Measurements from ENCODE around the gene MTA2. TPM values are rescaled to one million over a fixed set of nuclear protein-coding genes. Genes with fewer than 3 reads are reported as not detected.
A peak's percentile ranks its signal among the peaks of the same experiment; 100 is the strongest.
"Not testable (repeated sequence)": the region's sequence is repeated elsewhere in the genome, so short reads cannot be mapped to it uniquely, and the experiment has no call there.

MTA2 gene
- total RNA-seq, 1 donor from 2014 or later, result 224 TPM

GRCh38 chr11:62599069-62599696 lies 2.5 kb downstream of the MTA2 start:
- Mint-ChIP-seq H3K4me3 (peak overlapping the region; percentile 95), H3K27me3 (ENCODE audit: insufficient read depth) (no peaks in the 10 kb centered on the region), H3K9me3 (no peaks in the 10 kb centered on the region), H3K4me1 (ENCODE audit: low read depth) (peaks cover 68% of the 10 kb centered on the region), H3K36me3 (ENCODE audit: low read depth) (peaks cover 78% of the 10 kb centered on the region), H3K27ac (peak overlapping the region; percentile 89)
- DNase-seq (ENCODE audit: low spot score), result peak; percentile 96
- intact Hi-C loops (cut with micrococcal nuclease), result loop anchor here (1.0 to 2.0 kb wide), 8 partner anchors 8 to 282 kb away; partner anchors contain the start of genes EEF1G, EML3, GANAB and SLC3A2

- H3K27me3 Mint-ChIP-seq (ENCODE audit: insufficient read depth), result no peaks in the 10 kb centered on the region
- no peak overlapping the region for H3K4me3 Mint-ChIP-seq
- peak overlapping the region; percentile 11 for H3K27ac Mint-ChIP-seq
- DNase-seq (ENCODE audit: low spot score), result no peak
- intact Hi-C loops (cut with micrococcal nuclease), result no loop called here
- peaks cover 68% of the 10 kb centered on the region for H3K4me1 Mint-ChIP-seq (ENCODE audit: low read depth)
- no peaks in the 10 kb centered on the region for H3K9me3 Mint-ChIP-seq
- peaks cover 70% of the 10 kb centered on the region for H3K36me3 Mint-ChIP-seq (ENCODE audit: low read depth)
Measured at GRCh38 chr11:62595124-62595523, 6.5 kb downstream of the MTA2 start.

- H3K9me3 Mint-ChIP-seq, result no peaks in the 10 kb centered on the region
- intact Hi-C loops (cut with micrococcal nuclease), result loop anchor here (1.0 to 5.0 kb wide), 3 partner anchors 101 to 1649 kb away; partner anchors contain the start of gene FKBP2
- H3K36me3 Mint-ChIP-seq (ENCODE audit: low read depth), result peaks cover 55% of the 10 kb centered on the region
- peak; percentile 74 for DNase-seq (ENCODE audit: low spot score)
- H3K4me1 Mint-ChIP-seq (ENCODE audit: low read depth), result peaks cover 59% of the 10 kb centered on the region
- H3K27ac Mint-ChIP-seq, result peak overlapping the region; percentile 93
- no peaks in the 10 kb centered on the region for H3K27me3 Mint-ChIP-seq (ENCODE audit: insufficient read depth)
- peak overlapping the region; percentile 78 for H3K4me3 Mint-ChIP-seq
Measured at GRCh38 chr11:62593434-62594044, 8.1 kb downstream of the MTA2 start.

- Mint-ChIP-seq H3K9me3 (no peaks in the 10 kb centered on the region), H3K27ac (peak overlapping the region; percentile 91), H3K36me3 (ENCODE audit: low read depth) (peaks cover 51% of the 10 kb centered on the region), H3K4me3 (peak overlapping the region; percentile 99), H3K4me1 (ENCODE audit: low read depth) (peaks cover 53% of the 10 kb centered on the region), H3K27me3 (ENCODE audit: insufficient read depth) (no peaks in the 10 kb centered on the region)
- DNase-seq (ENCODE audit: low spot score), result no peak
- intact Hi-C loops (cut with micrococcal nuclease), result loop anchor here (1.0 to 5.0 kb wide), 3 partner anchors 101 to 1649 kb away; partner anchors contain the start of gene FKBP2
Measured at GRCh38 chr11:62592989-62593421, 8.7 kb downstream of the MTA2 start.

- Mint-ChIP-seq H3K9me3 (no peaks in the 10 kb centered on the region), H3K27ac (peak overlapping the region; percentile 91), H3K4me1 (ENCODE audit: low read depth) (peaks cover 48% of the 10 kb centered on the region), H3K36me3 (ENCODE audit: low read depth) (peaks cover 47% of the 10 kb centered on the region), H3K27me3 (ENCODE audit: insufficient read depth) (no peaks in the 10 kb centered on the region), H3K4me3 (peak overlapping the region; percentile 99)
- intact Hi-C loops (cut with micrococcal nuclease), result loop anchor here (2.0 to 5.0 kb wide), 2 partner anchors 271 to 1650 kb away; partner anchors contain the start of gene FKBP2
- DNase-seq (ENCODE audit: low spot score), result no peak
Measured at GRCh38 chr11:62592146-62592815, 9.4 kb downstream of the MTA2 start.

- Mint-ChIP-seq H3K4me1 (ENCODE audit: low read depth) (peaks cover 48% of the 10 kb centered on the region), H3K36me3 (ENCODE audit: low read depth) (peaks cover 44% of the 10 kb centered on the region), H3K27me3 (ENCODE audit: insufficient read depth) (no peaks in the 10 kb centered on the region), H3K27ac (peak within 1 kb of the TSS; percentile 91), H3K4me3 (peak within 1 kb of the TSS; percentile 99), H3K9me3 (no peaks in the 10 kb centered on the region)
- intact Hi-C loops (cut with micrococcal nuclease), result loop anchor here (1.0 to 5.0 kb wide), 17 partner anchors 8 to 1651 kb away; partner anchors contain the start of genes AHNAK, C11orf98, CSKMT and EEF1G
- DNase-seq (ENCODE audit: low spot score), result peak; percentile 96
Measured at GRCh38 chr11:62591448-62592145, 10.1 kb downstream of the MTA2 start, which contains the start of gene TUT1. TSS of gene TUT1 (minus strand) at chr11:62591523. CDS start at chr11:62591485, 38 bp downstream.

GRCh38 chr11:62588966-62589637 lies 12.6 kb downstream of the MTA2 start:
- DNase-seq (ENCODE audit: low spot score), result no peak
- Mint-ChIP-seq H3K36me3 (ENCODE audit: low read depth) (peaks cover 30% of the 10 kb centered on the region), H3K4me3 (peak overlapping the region; percentile 99), H3K4me1 (ENCODE audit: low read depth) (peaks cover 29% of the 10 kb centered on the region), H3K27me3 (ENCODE audit: insufficient read depth) (no peaks in the 10 kb centered on the region), H3K9me3 (no peaks in the 10 kb centered on the region), H3K27ac (no peak overlapping the region)
- intact Hi-C loops (cut with micrococcal nuclease), result no loop called here

GRCh38 chr11:62585356-62585755 lies 16.3 kb downstream of the MTA2 start:
- H3K9me3 Mint-ChIP-seq; DNase-seq (ENCODE audit: low spot score); H3K27me3 Mint-ChIP-seq (ENCODE audit: insufficient read depth); H3K4me3 Mint-ChIP-seq; H3K27ac Mint-ChIP-seq; H3K4me1 Mint-ChIP-seq (ENCODE audit: low read depth); intact Hi-C loops (cut with micrococcal nuclease): not testable (repeated sequence)
- peaks cover 24% of the 10 kb centered on the region for H3K36me3 Mint-ChIP-seq (ENCODE audit: low read depth)

GRCh38 chr11:62581735-62582134 lies 19.9 kb downstream of the MTA2 start:
- H3K36me3 Mint-ChIP-seq (ENCODE audit: low read depth), result peaks cover 26% of the 10 kb centered on the region
- intact Hi-C loops (cut with micrococcal nuclease); DNase-seq (ENCODE audit: low spot score); H3K4me1 Mint-ChIP-seq (ENCODE audit: low read depth); H3K9me3 Mint-ChIP-seq; H3K27ac Mint-ChIP-seq; H3K4me3 Mint-ChIP-seq; H3K27me3 Mint-ChIP-seq (ENCODE audit: insufficient read depth): not testable (repeated sequence)

GRCh38 chr11:62580959-62581715 lies 20.5 kb downstream of the MTA2 start:
- no peak for DNase-seq (ENCODE audit: low spot score)
- Mint-ChIP-seq H3K4me3 (no peak overlapping the region), H3K27me3 (ENCODE audit: insufficient read depth) (no peaks in the 10 kb centered on the region), H3K9me3 (no peaks in the 10 kb centered on the region), H3K36me3 (ENCODE audit: low read depth) (peaks cover 27% of the 10 kb centered on the region), H3K27ac (no peak overlapping the region), H3K4me1 (ENCODE audit: low read depth) (no peaks in the 10 kb centered on the region)
- intact Hi-C loops (cut with micrococcal nuclease), result no loop called here

GRCh38 chr11:62579252-62579651 lies 22.4 kb downstream of the MTA2 start:
- DNase-seq (ENCODE audit: low spot score), result no peak
- intact Hi-C loops (cut with micrococcal nuclease), result no loop called here
- H3K4me1 Mint-ChIP-seq (ENCODE audit: low read depth), result peaks cover 6% of the 10 kb centered on the region
- no peaks in the 10 kb centered on the region for H3K27me3 Mint-ChIP-seq (ENCODE audit: insufficient read depth)
- no peaks in the 10 kb centered on the region for H3K9me3 Mint-ChIP-seq
- no peak overlapping the region for H3K27ac Mint-ChIP-seq
- peaks cover 27% of the 10 kb centered on the region for H3K36me3 Mint-ChIP-seq (ENCODE audit: low read depth)
- no peak overlapping the region for H3K4me3 Mint-ChIP-seq
